GM18519 (cell line): ENCODE measurements around the gene APOBEC3F.
"Not testable (repeated sequence)": the region's sequence is repeated elsewhere in the genome, so short reads cannot be mapped to it uniquely, and the experiment has no call there.

Experiments
- ATAC-seq: cut with Tn5 transposase; IDR thresholded peaks from one replicate; pipeline ENCODE4 v1.9.1; 2021; ENCODE audit warnings: mild to moderate bottlenecking, moderate library complexity; ENCODE audit not compliant: unreplicated experiment, low FRiP score

Gene APOBEC3F

GRCh38 chr22:39026509-39027150 lies 14.0 kb upstream of the APOBEC3F start:
- no peak for ATAC-seq

GRCh38 chr22:39027717-39028116 lies 12.9 kb upstream of the APOBEC3F start:
- no peak for ATAC-seq

- ATAC-seq: no peak
These were observed 12.4 kb upstream of the APOBEC3F start for GRCh38 chr22:39028281-39028680.

GRCh38 chr22:39029227-39029626 lies 11.4 kb upstream of the APOBEC3F start:
- ATAC-seq: no peak

- no peak for ATAC-seq
These were observed 10.0 kb upstream of the APOBEC3F start for GRCh38 chr22:39030705-39031104.

GRCh38 chr22:39031434-39032295 lies 9.0 kb upstream of the APOBEC3F start:
- not testable (repeated sequence) for ATAC-seq

- ATAC-seq: not testable (repeated sequence)
These were observed 3.6 kb upstream of the APOBEC3F start for GRCh38 chr22:39037071-39037470.

- no peak for ATAC-seq
These were observed 1.1 kb upstream of the APOBEC3F start for GRCh38 chr22:39039306-39040126.

GRCh38 chr22:39040155-39040537 lies 518 bp upstream of the APOBEC3F start:
- ATAC-seq: not testable (repeated sequence)

- no peak for ATAC-seq
These were observed 1.2 kb downstream of the APOBEC3F start for GRCh38 chr22:39041908-39042307.

GRCh38 chr22:39043063-39043462 lies 2.4 kb downstream of the APOBEC3F start:
- ATAC-seq: not testable (repeated sequence)

GRCh38 chr22:39045136-39045535 lies 4.5 kb downstream of the APOBEC3F start:
- not testable (repeated sequence) for ATAC-seq

- ATAC-seq: not testable (repeated sequence)
These were observed 8.8 kb downstream of the APOBEC3F start for GRCh38 chr22:39049486-39049885.

GRCh38 chr22:39051844-39052495 lies 11.3 kb downstream of the APOBEC3F start:
- not testable (repeated sequence) for ATAC-seq

GRCh38 chr22:39055658-39056057 lies 15.0 kb downstream of the APOBEC3F start:
- no peak for ATAC-seq

GRCh38 chr22:39061290-39061689 lies 20.6 kb downstream of the APOBEC3F start:
- ATAC-seq: not testable (repeated sequence)

- not testable (repeated sequence) for ATAC-seq
These were observed 21.3 kb downstream of the APOBEC3F start for GRCh38 chr22:39061951-39062350.

GRCh38 chr22:39063904-39064303 lies 23.2 kb downstream of the APOBEC3F start:
- ATAC-seq: not testable (repeated sequence)

GRCh38 chr22:39066442-39067276 lies 26.0 kb downstream of the APOBEC3F start:
- not testable (repeated sequence) for ATAC-seq
